HEK293 (cell line): ENCODE results near the gene GLT1D1.

Experiments used
- BCL11A ChIP-seq: fragments of 450-650 bp; formaldehyde crosslinking; IDR thresholded peaks from 2 replicates; pipeline ENCODE4 v1.5.1; 2016; ENCODE audit warnings: low read depth, missing biosample characterization, missing genetic modification characterization
- FEZF1 ChIP-seq: fragments of 450-650 bp; formaldehyde crosslinking; IDR thresholded peaks from 2 replicates; pipeline ENCODE4 v1.5.1; 2016; ENCODE audit warnings: missing biosample characterization, missing genetic modification characterization
- HOXC10 ChIP-seq: sonication (generic); formaldehyde crosslinking; IDR thresholded peaks from 2 replicates; pipeline ENCODE4 v1.8.1; 2023; ENCODE audit warnings: mild to moderate bottlenecking, missing genetic modification reagents
- MEIS1 ChIP-seq: sonication (generic); formaldehyde crosslinking; IDR thresholded peaks from 2 replicates; pipeline ENCODE4 v1.8.1; 2022; ENCODE audit warnings: missing genetic modification reagents, mild to moderate bottlenecking, borderline replicate concordance
- SCRT2 ChIP-seq: fragments of 450-650 bp; formaldehyde crosslinking; IDR thresholded peaks from 2 replicates; pipeline ENCODE4 v1.5.1; 2016; ENCODE audit warnings: missing biosample characterization, missing genetic modification characterization
- SP7 ChIP-seq: fragments of 450-650 bp; formaldehyde crosslinking; IDR thresholded peaks from 2 replicates; pipeline ENCODE4 v1.5.1; 2016; ENCODE audit warnings: missing biosample characterization, missing genetic modification characterization
- TCF7L2 ChIP-seq: IDR thresholded peaks from 2 replicates; pipeline ENCODE4 v1.6.1; 2011; ENCODE audit warnings: low read depth, mild to moderate bottlenecking, inconsistent platforms, low read length, moderate library complexity, borderline replicate concordance
- TRIM28 ChIP-seq: IDR thresholded peaks from 2 replicates; pipeline ENCODE4 v1.6.1; 2011; ENCODE audit warnings: low read length, control low read depth, borderline replicate concordance
- ZBTB21 ChIP-seq: fragments of 450-650 bp; formaldehyde crosslinking; IDR thresholded peaks from 2 replicates; pipeline ENCODE4 v1.5.1; 2017; ENCODE audit warnings: missing biosample characterization, missing genetic modification characterization
- ZFP69B ChIP-seq: fragments of 450-650 bp; formaldehyde crosslinking; IDR thresholded peaks from 2 replicates; pipeline ENCODE4 v1.5.1; 2016; ENCODE audit warnings: missing biosample characterization, missing genetic modification characterization
- ZNF350 ChIP-seq: fragments of 450-650 bp; formaldehyde crosslinking; IDR thresholded peaks from 2 replicates; pipeline ENCODE4 v1.5.0; 2017; ENCODE audit warnings: missing biosample characterization, mild to moderate bottlenecking, missing genetic modification characterization
- ZNF423 ChIP-seq: fragments of 450-650 bp; formaldehyde crosslinking; IDR thresholded peaks from 2 replicates; pipeline ENCODE4 v1.5.1; 2016; ENCODE audit warnings: missing biosample characterization, missing genetic modification characterization
- ZNF48 ChIP-seq: fragments of 450-650 bp; formaldehyde crosslinking; IDR thresholded peaks from 2 replicates; pipeline ENCODE4 v1.5.1; 2016; ENCODE audit warnings: missing biosample characterization, missing genetic modification characterization
- ZNF548 ChIP-seq: fragments of 450-650 bp; formaldehyde crosslinking; IDR thresholded peaks from 2 replicates; pipeline ENCODE4 v1.5.1; 2016; ENCODE audit warnings: missing biosample characterization, missing genetic modification characterization
- ZNF558 ChIP-seq: fragments of 450-650 bp; formaldehyde crosslinking; IDR thresholded peaks from 2 replicates; pipeline ENCODE4 v1.5.1; 2016; ENCODE audit warnings: missing biosample characterization, missing genetic modification characterization
- ZNF571 ChIP-seq: fragments of 450-650 bp; formaldehyde crosslinking; IDR thresholded peaks from 2 replicates; pipeline ENCODE4 v1.5.0; 2017; ENCODE audit warnings: missing biosample characterization, missing genetic modification characterization
- ZNF585B ChIP-seq: fragments of 450-650 bp; formaldehyde crosslinking; IDR thresholded peaks from 2 replicates; pipeline ENCODE4 v1.5.1; 2016; ENCODE audit warnings: missing biosample characterization, missing genetic modification characterization
- ZNF654 ChIP-seq: fragments of 450-650 bp; formaldehyde crosslinking; IDR thresholded peaks from 2 replicates; pipeline ENCODE4 v1.5.1; 2016; ENCODE audit warnings: low read depth, missing biosample characterization, missing genetic modification characterization
- ZNF664 ChIP-seq: fragments of 450-650 bp; formaldehyde crosslinking; IDR thresholded peaks from 2 replicates; pipeline ENCODE4 v1.5.1; 2016; ENCODE audit warnings: missing biosample characterization, missing genetic modification characterization
- TF ChIP-seq, protein P1 (sequence below): fragments of 450-650 bp; formaldehyde crosslinking; IDR thresholded peaks from 2 replicates; pipeline ENCODE4 v1.5.1; 2016; ENCODE audit warnings: missing biosample characterization, missing genetic modification characterization
- TF ChIP-seq, protein P2 (sequence below): fragments of 450-650 bp; formaldehyde crosslinking; conservative IDR thresholded peaks from 2 replicates; pipeline ENCODE4 v1.5.1; 2016; ENCODE audit warnings: low read depth, missing biosample characterization, missing genetic modification characterization
- TF ChIP-seq, protein P3 (sequence below): fragments of 450-650 bp; formaldehyde crosslinking; IDR thresholded peaks from 2 replicates; pipeline ENCODE4 v1.5.1; 2016; ENCODE audit warnings: missing biosample characterization, missing genetic modification characterization
- TF ChIP-seq, protein P4 (sequence below): fragments of 450-650 bp; formaldehyde crosslinking; IDR thresholded peaks from 2 replicates; pipeline ENCODE4 v1.5.1; 2017; ENCODE audit warnings: missing biosample characterization, mild to moderate bottlenecking, missing genetic modification characterization, moderate library complexity
- TF ChIP-seq, protein P5 (sequence below): fragments of 450-650 bp; formaldehyde crosslinking; IDR thresholded peaks from 2 replicates; pipeline ENCODE4 v1.5.1; 2016; ENCODE audit warnings: missing biosample characterization, missing genetic modification characterization
- TF ChIP-seq, protein P6 (sequence below): fragments of 450-650 bp; formaldehyde crosslinking; IDR thresholded peaks from 2 replicates; pipeline ENCODE4 v1.5.1; 2017; ENCODE audit warnings: missing biosample characterization, missing genetic modification characterization

The GLT1D1 gene

DNA sequence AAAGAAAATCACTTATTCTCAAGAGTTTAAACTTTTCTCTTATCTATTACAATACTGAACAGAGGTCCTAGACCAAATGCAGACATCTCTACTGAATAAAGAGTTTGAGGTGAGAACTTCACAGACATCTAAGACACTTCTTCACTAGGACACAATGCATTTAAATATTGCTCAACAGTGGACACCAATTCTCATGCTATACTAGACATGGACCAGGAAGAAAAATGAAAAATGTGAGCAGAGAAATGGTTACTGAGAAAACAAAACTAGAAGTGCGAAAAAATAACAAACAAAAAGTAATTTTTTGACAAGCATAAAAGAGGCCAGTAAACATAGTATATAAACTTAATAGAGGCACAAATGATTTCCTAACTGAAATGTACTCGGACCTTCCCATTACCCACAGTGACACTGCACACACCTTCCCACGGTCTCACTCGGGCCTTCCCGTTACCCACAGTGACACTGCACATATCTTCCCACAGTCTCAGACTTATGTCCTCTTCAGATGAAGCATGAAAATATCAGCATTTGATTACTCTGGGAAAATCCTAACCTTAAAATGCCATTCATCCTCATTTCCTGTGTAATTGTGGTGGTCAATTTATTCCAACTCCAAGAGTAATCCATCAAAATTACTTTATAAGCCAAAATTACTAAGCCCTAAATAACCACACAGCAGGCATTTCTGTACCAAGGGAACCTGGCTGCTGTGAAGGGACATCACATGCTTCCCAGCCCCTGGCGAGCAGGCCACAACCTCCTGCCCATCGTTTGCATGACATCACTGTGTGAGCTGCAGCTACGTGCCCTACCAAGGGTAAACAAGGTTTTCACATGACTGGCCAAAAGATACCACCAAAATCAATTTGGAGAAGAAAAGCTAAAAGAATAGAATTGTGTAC lies 35.9 kb upstream of the GLT1D1 start (continued):
- TF ChIP-seq, protein P1, sequence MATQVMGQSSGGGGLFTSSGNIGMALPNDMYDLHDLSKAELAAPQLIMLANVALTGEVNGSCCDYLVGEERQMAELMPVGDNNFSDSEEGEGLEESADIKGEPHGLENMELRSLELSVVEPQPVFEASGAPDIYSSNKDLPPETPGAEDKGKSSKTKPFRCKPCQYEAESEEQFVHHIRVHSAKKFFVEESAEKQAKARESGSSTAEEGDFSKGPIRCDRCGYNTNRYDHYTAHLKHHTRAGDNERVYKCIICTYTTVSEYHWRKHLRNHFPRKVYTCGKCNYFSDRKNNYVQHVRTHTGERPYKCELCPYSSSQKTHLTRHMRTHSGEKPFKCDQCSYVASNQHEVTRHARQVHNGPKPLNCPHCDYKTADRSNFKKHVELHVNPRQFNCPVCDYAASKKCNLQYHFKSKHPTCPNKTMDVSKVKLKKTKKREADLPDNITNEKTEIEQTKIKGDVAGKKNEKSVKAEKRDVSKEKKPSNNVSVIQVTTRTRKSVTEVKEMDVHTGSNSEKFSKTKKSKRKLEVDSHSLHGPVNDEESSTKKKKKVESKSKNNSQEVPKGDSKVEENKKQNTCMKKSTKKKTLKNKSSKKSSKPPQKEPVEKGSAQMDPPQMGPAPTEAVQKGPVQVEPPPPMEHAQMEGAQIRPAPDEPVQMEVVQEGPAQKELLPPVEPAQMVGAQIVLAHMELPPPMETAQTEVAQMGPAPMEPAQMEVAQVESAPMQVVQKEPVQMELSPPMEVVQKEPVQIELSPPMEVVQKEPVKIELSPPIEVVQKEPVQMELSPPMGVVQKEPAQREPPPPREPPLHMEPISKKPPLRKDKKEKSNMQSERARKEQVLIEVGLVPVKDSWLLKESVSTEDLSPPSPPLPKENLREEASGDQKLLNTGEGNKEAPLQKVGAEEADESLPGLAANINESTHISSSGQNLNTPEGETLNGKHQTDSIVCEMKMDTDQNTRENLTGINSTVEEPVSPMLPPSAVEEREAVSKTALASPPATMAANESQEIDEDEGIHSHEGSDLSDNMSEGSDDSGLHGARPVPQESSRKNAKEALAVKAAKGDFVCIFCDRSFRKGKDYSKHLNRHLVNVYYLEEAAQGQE (tag by site-specific recombination): no peak
- TF ChIP-seq, protein P2, sequence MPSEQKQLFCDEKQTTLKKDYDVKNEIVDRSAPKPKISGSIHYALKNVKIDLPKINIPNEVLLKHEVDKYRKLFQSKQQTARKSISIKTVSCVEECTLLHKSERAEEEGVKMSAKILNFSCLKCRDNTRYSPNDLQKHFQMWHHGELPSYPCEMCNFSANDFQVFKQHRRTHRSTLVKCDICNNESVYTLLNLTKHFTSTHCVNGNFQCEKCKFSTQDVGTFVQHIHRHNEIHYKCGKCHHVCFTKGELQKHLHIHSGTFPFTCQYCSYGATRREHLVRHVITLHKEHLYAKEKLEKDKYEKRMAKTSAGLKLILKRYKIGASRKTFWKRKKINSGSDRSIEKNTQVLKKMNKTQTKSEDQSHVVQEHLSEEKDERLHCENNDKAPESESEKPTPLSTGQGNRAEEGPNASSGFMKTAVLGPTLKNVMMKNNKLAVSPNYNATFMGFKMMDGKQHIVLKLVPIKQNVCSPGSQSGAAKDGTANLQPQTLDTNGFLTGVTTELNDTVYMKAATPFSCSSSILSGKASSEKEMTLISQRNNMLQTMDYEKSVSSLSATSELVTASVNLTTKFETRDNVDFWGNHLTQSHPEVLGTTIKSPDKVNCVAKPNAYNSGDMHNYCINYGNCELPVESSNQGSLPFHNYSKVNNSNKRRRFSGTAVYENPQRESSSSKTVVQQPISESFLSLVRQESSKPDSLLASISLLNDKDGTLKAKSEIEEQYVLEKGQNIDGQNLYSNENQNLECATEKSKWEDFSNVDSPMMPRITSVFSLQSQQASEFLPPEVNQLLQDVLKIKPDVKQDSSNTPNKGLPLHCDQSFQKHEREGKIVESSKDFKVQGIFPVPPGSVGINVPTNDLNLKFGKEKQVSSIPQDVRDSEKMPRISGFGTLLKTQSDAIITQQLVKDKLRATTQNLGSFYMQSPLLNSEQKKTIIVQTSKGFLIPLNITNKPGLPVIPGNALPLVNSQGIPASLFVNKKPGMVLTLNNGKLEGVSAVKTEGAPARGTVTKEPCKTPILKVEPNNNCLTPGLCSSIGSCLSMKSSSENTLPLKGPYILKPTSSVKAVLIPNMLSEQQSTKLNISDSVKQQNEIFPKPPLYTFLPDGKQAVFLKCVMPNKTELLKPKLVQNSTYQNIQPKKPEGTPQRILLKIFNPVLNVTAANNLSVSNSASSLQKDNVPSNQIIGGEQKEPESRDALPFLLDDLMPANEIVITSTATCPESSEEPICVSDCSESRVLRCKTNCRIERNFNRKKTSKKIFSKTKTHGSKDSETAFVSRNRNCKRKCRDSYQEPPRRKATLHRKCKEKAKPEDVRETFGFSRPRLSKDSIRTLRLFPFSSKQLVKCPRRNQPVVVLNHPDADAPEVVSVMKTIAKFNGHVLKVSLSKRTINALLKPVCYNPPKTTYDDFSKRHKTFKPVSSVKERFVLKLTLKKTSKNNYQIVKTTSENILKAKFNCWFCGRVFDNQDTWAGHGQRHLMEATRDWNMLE (tag by site-specific recombination): no peak
- no peak for TF ChIP-seq BCL11A
- TF ChIP-seq ZNF350 (tag by site-specific recombination): no peak
- TF ChIP-seq ZBTB21 (tag by site-specific recombination): peak; percentile 74
- peak; percentile 68; the same call in 1 of the 2 replicates for TF ChIP-seq TRIM28
- TF ChIP-seq ZNF48 (tag by site-specific recombination): no peak
- no peak for TF ChIP-seq ZNF585B
- no peak for TF ChIP-seq ZNF558 (tag by site-specific recombination)
- TF ChIP-seq ZFP69B (tag by site-specific recombination): no peak
- TF ChIP-seq ZNF664 (tag by site-specific recombination): no peak
- TF ChIP-seq MEIS1 (CRISPR knock-in tag): no peak
- peak; percentile 68 for TF ChIP-seq SP7 (tag by site-specific recombination)
- TF ChIP-seq HOXC10 (CRISPR knock-in tag): no peak
- TF ChIP-seq, protein P3, sequence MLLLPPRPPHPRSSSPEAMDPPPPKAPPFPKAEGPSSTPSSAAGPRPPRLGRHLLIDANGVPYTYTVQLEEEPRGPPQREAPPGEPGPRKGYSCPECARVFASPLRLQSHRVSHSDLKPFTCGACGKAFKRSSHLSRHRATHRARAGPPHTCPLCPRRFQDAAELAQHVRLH (tag by site-specific recombination): 0 out of 2 replicates have a peak, but pooled peaks have one; percentile 11
- no peak for TF ChIP-seq ZNF548
- TF ChIP-seq SCRT2 (tag by site-specific recombination): no peak
- TF ChIP-seq, protein P4, sequence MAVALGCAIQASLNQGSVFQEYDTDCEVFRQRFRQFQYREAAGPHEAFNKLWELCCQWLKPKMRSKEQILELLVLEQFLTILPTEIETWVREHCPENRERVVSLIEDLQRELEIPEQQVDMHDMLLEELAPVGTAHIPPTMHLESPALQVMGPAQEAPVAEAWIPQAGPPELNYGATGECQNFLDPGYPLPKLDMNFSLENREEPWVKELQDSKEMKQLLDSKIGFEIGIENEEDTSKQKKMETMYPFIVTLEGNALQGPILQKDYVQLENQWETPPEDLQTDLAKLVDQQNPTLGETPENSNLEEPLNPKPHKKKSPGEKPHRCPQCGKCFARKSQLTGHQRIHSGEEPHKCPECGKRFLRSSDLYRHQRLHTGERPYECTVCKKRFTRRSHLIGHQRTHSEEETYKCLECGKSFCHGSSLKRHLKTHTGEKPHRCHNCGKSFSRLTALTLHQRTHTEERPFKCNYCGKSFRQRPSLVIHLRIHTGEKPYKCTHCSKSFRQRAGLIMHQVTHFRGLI (tag by site-specific recombination): 0 out of 2 replicates have a peak, but pooled peaks have one; percentile 42
- no peak for TF ChIP-seq TCF7L2
- no peak for TF ChIP-seq ZNF423 (tag by site-specific recombination)
- TF ChIP-seq ZNF571 (tag by site-specific recombination): no peak
- no peak for TF ChIP-seq ZNF654 (tag by site-specific recombination)
- TF ChIP-seq, protein P5, sequence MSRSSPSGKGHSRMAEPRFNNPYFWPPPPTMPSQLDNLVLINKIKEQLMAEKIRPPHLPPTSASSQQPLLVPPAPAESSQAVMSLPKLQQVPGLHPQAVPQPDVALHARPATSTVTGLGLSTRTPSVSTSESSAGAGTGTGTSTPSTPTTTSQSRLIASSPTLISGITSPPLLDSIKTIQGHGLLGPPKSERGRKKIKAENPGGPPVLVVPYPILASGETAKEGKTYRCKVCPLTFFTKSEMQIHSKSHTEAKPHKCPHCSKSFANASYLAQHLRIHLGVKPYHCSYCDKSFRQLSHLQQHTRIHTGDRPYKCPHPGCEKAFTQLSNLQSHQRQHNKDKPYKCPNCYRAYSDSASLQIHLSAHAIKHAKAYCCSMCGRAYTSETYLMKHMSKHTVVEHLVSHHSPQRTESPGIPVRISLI: no peak
- TF ChIP-seq FEZF1 (tag by site-specific recombination): peak; percentile 28
- TF ChIP-seq, protein P6, sequence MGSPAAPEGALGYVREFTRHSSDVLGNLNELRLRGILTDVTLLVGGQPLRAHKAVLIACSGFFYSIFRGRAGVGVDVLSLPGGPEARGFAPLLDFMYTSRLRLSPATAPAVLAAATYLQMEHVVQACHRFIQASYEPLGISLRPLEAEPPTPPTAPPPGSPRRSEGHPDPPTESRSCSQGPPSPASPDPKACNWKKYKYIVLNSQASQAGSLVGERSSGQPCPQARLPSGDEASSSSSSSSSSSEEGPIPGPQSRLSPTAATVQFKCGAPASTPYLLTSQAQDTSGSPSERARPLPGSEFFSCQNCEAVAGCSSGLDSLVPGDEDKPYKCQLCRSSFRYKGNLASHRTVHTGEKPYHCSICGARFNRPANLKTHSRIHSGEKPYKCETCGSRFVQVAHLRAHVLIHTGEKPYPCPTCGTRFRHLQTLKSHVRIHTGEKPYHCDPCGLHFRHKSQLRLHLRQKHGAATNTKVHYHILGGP (tag by site-specific recombination): no peak
